SKM-1 (cell line): ENCODE results near the gene POMC.
"Not testable (repeated sequence)": the region's sequence is repeated elsewhere in the genome, so short reads cannot be mapped to it uniquely, and the experiment has no call there.

Experiments
- DNase-seq: peaks from one replicate; lab custom pipeline; 2025; ENCODE audit not compliant: unreplicated experiment; lab: John Stamatoyannopoulos, UW

Gene POMC

DNA sequence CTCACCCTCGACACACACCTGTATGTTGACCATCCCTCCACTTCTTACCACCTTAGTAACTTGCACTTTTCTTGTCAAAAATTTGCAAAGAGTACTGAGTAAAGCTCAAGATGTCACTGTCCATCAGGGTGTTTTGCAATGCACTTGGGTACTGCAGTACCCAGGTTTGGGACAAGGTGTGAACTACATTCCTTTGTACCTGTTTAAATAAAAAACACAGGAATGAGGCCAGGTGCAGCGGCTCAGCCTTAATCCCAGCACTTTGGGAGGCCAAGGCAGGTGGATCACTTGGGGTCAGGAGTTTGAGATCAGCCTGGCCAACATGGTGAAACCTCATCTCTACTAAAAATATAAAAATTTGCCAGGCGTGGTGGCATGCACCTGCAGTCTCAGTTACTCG is 27.8 kb downstream of the POMC start:
- DNase-seq, result not testable (repeated sequence)

DNA sequence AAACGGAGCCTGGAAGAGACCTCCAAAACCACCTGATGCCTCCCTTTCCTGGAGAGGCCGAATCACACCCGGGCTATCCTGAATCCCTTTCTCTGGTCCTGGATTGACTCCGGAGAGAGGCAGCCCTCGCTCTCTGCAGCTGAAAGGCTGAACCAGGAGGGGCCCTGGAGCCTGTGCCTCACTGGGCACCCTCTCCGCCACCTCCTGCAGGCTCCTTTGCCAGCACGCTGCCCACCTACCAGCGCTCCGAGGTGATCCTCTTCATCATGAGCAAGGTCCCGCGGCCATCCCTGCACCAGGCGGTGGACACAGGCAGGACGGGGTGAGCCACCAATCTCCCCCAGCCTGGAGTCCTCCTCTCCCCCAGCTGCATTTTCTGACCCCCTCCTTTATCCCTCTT is 35.7 kb downstream of the POMC start:
- DNase-seq, result no peak

DNA sequence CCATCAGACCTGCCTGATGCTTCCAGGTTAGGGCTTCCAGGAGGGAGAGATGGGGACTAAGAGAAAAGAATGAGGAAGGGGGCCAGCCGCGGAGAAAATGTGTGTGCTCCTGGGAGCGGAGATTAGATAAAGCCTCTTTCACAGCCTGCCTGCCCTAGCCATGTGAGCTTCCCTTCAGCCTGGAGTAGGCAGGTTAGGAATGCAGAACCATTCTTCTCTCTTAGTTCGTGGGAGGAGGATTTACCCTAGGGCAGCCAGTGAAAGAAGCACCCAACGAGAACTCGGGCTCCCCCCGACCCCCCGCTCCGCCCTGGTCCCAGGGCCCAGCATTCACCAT is 36.1 kb downstream of the POMC start:
- no peak for DNase-seq

DNA sequence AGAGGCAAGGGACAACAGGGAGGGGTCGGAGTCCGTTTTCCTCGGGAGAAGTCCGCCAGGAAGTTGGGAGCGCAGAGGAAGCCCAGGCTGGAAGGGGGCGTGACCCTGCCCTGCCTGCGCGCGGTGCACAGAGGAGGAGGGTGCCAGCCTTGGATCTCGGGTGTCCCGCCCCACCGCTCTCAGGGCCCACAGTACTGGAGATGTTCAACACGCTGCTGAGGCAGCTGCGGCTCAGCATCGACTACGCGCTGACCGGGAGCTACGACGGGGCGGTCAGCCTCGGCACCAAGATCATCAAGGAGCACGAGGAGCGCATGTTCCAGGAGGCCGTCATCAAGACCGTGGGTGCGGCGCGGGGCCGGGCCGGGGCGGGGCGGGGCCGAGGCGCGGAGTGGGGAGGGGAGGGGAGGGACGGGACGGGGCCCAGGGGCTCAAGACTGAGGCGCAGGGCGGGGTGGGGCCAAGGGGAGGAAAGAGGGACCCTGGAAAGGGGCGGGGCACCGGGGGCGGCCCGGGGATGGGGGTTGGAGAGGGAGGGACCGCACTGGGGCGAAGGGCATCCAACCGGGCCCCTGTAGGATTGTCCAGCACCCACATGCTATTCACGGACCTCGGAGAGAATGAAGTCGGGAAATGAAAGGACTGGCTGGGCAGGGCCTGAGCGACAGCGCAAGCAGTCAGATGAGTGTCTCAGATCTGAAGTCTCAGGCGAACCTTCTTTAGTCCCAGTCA is 36.6 kb downstream of the POMC start:
- no peak for DNase-seq

DNA sequence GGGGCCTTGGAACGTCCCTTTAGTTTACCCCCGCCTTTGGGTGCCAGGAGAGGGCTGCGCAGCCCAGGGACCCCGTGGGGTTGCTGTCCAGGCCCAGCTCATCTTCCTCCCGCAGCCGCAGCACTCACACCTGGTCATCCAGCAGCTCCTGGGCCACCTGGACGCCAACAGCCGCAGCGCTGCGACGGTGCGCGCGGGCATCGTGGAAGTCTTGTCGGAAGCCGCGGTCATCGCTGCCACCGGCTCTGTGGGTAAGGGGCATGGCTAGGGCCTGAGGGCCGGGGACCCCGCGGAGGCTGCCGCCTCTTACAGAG is 37.2 kb downstream of the POMC start:
- no peak for DNase-seq

DNA sequence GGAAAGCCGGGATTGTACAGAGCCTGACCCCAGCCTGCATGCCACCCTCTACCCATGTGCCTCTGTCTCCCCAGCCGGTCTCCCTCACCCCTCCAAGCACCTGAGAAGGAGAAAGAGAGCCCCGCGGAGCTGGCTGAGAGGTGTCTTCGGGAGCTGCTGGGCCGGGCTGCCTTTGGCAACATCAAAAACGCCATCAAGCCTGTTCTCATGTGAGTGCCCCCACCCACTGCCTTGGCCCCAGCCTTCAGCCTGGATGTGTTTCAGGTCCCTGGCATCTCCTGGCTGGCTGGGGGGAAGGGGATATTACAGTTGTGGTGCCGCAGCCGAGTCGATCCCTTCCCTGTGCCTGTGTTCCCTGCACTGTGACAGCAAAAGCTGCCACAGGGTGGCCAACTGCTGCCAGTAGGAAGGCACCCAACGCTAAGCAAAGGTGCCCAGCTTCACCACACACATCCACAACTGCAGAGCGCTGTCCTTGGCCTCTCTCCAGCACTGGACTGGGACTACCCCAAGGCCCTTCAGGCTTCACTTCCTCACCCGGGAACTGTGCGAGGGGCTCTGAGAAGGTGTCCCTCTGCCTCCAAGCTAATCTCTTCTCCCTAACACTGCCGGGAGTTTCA is 38.4 kb downstream of the POMC start:
- DNase-seq, result no peak

DNA sequence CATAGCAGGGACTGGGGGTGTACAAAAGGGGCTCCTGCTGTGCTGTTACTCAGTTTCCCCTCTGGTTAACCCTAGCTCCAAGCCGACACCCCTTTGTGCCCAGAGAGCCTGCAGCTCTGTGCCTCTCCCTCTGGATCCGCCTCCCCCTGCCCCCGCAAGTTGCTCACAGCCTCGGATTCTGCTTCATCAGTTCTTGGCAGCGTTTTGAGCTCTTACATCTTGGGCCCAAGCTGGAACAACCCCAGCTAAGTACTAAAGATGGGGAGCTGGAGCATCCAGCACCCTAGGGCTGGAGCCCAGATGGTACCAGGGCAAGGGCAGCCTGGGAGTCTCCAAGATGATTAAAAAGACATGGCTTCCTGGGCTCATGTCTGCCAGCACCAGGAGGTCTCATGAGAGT is 40.7 kb downstream of the POMC start:
- DNase-seq, result no peak

DNA sequence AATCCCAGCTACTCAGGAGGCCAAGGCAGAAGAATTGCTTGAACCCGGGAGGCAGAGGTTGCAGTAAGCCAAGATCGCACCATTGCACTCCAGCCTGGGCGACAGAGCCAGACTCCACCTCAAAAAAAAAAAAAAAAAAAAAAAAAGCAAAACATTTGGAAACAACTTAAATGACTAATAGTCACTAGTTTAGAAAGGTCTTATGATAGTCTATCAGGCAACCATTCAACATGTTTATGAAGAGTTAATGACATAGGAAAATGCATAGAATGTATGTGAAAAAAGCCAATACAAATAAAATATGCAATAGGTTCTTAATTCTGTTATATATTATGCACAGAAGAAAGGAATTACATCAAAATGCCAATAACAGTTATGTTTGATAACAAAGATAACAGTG is 41.3 kb downstream of the POMC start:
- not testable (repeated sequence) for DNase-seq

DNA sequence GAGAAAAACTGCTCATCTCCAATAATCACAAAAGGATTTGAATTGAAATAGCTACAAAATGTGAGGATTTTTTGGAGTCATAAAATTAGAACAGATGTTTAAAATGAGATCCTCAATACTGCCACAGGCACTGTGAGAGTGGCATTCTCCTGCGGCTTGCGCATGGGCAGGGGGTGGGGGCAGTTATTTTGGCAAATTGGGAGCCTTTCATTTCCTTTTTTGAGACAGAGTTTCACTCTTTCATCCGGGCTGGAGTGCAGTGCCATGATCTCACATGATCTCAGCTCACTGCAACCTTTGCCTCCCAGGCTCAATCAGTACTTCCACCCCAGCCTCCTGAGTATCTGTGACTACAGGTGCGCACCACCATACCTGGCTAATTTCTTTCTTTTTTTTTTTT is 42.4 kb downstream of the POMC start:
- no peak for DNase-seq

DNA sequence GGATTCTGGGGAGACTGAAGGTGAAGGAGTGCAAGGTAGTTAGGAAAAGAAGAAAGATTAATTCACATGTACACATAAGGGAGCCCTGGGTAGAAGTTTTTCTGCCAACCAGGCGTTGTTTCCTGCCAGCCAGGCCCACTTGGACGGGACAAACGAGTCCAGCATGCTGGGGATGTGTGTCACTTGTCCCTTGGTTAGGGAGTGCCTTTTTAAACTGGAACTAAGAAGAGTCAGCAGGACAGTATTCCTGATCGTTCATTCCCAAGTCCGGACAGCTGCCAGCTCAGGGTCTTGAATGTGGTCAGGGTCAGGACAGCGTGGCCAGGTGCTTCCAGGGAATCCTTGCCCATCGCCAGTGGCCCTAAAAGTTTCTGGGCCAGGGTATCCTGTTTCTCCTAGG is 43.2 kb downstream of the POMC start:
- no peak for DNase-seq

DNA sequence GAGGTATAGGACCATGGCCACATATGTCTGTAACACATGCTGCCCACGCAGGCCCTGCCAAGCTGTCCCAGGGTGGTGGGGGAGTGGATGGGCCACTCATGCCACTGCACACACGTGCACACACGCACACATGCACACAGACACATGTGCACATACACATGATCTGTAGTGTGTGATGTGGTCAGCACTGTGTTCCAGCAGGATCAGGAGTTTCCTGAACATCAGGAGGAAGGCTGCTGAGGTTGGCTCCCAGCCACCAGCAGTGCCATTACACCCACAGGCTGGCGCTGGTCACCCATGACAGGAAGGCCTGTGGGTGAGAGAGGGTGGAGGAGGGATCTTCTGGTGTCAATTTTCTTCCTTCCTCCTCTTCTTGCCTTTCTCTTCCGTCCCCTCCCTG is 44.7 kb downstream of the POMC start:
- no peak for DNase-seq

DNA sequence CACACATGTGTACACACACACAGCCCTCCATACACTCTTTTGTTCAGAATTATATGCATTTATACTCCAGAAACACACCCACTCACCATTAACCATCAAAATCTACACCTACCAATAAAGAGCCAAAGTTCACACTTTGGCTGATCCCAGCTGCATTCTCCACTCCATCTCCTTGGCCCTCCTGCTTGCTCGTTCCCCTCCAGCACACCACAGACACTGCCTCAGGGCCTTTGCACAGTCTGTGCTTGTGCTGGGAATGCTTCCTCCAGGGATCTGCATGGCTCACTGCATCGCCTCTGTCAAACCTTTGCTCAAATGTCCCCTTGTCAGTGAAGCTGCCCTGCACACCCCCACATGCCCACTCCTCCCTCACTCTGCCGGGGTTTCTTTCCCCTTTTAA is 46.0 kb downstream of the POMC start:
- no peak for DNase-seq

DNA sequence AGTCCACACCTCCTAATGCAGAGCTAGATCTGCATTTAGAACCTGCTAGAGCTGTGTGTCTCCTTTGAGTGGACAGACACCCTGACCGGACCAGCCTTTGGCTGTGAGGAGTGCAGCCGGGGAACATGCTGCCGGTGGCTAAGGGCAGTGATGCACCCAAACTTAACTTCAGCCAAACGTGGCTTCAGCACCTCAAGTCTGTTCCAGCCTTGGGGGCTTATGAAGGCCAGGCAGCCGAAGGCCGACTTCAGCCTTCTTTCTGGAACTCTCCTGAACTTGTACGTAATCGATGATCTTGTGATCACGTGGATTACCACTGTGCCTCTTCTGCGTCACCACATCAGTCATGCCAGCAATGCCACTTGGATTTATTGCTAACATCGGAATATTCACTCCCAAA is 49.1 kb downstream of the POMC start:
- no peak for DNase-seq

DNA sequence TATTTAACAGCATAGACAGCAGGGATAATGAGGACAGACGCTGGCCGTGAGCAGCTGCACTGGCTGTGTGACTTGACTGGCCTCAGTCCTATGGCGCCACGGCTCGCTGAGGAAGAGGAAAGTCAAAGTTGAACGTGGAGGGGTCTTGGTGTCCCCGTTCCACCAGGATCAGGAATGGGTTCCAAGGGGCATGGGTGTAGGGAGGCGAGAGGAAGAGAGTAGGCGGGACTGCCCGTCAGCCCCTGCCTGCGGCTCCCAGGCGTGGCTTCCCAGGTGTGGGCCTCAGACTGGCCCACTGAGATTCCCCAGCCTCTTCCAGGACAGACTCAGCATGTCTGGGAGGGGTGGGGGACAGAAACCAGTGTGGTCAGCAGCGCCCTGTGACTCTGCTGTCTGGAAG is 51.4 kb downstream of the POMC start:
- no peak for DNase-seq

DNA sequence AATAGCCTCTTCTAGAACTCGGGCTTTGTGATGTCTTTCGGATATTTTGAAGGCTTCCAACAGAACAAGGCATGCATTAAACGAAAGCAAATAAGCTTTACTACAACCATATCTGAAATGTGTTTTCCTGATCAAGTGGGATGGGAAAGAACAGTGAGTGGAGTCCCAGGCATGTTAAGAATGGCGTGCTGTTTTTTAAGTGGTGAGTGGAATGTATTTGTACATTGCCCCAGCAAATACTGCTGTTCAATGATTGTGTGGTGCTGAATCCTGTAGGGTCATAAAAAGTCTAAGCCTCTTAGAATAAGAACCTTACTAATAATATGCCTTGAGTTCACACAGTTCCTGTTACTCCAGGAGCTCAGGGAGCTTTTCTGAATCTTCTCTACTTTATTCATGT is 52.5 kb downstream of the POMC start:
- no peak for DNase-seq

DNA sequence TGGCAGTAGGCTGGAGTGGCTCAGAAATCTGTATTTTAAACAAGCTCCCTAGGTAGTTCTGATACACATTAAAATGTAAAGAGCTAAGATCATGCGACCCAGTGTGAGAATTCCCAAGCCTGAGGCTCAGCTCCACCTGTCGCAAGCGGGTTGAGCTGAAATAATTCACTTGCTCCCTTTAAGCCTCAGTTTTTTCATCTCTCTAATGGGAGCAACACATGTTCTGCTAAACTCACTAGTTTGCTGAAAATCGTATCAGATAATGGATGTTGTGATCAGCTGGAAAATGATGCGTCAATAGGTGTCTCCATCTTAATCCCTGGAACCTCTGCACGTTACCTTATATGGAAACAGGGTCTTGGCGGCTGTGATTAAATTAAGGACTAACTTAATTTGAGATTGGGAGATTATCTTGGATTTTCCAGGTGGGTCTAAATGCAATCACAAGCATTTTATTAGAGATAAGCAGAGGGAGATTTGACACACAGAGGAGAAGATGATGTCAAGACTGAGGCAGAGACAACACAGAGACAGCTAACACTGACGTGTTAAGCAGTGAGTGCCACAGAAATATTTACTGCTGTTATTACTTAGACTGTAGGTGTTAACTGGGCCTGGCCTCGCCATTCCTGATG is 53.0 kb downstream of the POMC start:
- DNase-seq, result no peak

DNA sequence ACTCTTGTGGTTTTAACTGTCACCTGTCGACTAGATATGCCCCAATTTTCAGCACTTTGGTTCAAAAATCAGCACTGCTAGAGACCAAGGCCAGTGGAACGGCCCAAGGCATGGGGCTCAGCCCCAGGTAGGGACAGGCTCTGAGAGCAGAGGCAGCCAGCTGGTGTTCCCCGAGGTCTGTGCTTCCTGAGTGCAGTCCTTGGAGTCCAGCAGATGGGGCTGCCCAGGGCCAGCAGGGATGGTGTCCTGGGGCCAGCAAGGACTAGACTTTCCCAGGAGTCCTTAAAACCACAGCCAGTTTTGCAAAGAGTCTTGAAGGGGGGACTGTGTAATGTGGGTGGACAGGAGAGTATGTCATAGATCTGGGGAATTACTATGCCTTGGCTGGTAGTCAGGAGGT is 56.3 kb downstream of the POMC start:
- DNase-seq, result no peak
